LNCAP (cell line): Measurements from ENCODE around the gene SCG5.

Source experiments
- CTCF ChIP-seq: fragments of 450-650 bp; IDR thresholded peaks from 2 replicates; pipeline ENCODE4 v1.5.1; 2017; ENCODE audit warnings: mild to moderate bottlenecking

SCG5 gene

GRCh38 chr15:32716915-32717425 is 75.5 kb downstream of the SCG5 start:
- TF ChIP-seq CTCF, result no peak

- TF ChIP-seq CTCF, result no peak
Observed at GRCh38 chr15:32717426-32718226, 76.1 kb downstream of the SCG5 start, which contains the start of gene GREM1. TSS of gene GREM1 (plus strand) at chr15:32718004. CDS start at chr15:32730691, 12,687 bp downstream.

- no peak for TF ChIP-seq CTCF
Observed at GRCh38 chr15:32718227-32718820, 76.8 kb downstream of the SCG5 start.

- no peak for TF ChIP-seq CTCF
Observed at GRCh38 chr15:32718821-32719716, 77.6 kb downstream of the SCG5 start.

- TF ChIP-seq CTCF, result no peak
Observed at GRCh38 chr15:32721596-32721995, 80.1 kb downstream of the SCG5 start.

- TF ChIP-seq CTCF, result no peak
Observed at GRCh38 chr15:32722136-32722535, 80.6 kb downstream of the SCG5 start.

GRCh38 chr15:32723171-32723948 is 81.8 kb downstream of the SCG5 start:
- TF ChIP-seq CTCF, result no peak
